Osteocyte (in vitro differentiated cells): ENCODE measurements around the gene UBAC2. TPM values are rescaled to one million over a fixed set of nuclear protein-coding genes. Genes with fewer than 3 reads are reported as not detected.

Source experiments
- DNase-seq: peaks from one replicate; pipeline ENCODE4 v3.0.0; 2021; ENCODE audit warnings: mixed read lengths; ENCODE audit not compliant: unreplicated experiment; ENCODE audit errors: extremely low spot score
- H3K27ac Mint-ChIP-seq: one replicate; pipeline ENCODE4 v1.8.0; 2021; ENCODE audit warnings: mild to moderate bottlenecking, mixed read lengths; ENCODE audit not compliant: unreplicated experiment
- H3K27me3 Mint-ChIP-seq: one replicate; pipeline ENCODE4 v1.8.0; 2021; ENCODE audit warnings: mixed read lengths; ENCODE audit not compliant: unreplicated experiment
- H3K36me3 Mint-ChIP-seq: one replicate; pipeline ENCODE4 v1.8.0; 2021; ENCODE audit warnings: mixed read lengths; ENCODE audit not compliant: unreplicated experiment
- H3K4me1 Mint-ChIP-seq: one replicate; pipeline ENCODE4 v1.8.0; 2021; ENCODE audit warnings: mixed read lengths; ENCODE audit not compliant: unreplicated experiment
- H3K4me3 Mint-ChIP-seq: one replicate; pipeline ENCODE4 v1.8.0; 2021; ENCODE audit warnings: mild to moderate bottlenecking, moderate library complexity, mixed read lengths; ENCODE audit not compliant: unreplicated experiment
- H3K9me3 Mint-ChIP-seq: one replicate; pipeline ENCODE4 v1.8.0; 2021; ENCODE audit warnings: mixed read lengths; ENCODE audit not compliant: unreplicated experiment
- total RNA-seq: library from RNA; stranded (reverse); gene quantifications from 2 replicates; pipeline ENCODE4 v1.2.1, GENCODE V29; 2021
- TF ChIP-seq, protein P1 (sequence below): fragments of 200-600 bp; sonication (generic); IDR thresholded peaks from 2 replicates; pipeline ENCODE4 v1.5.0; 2021; ENCODE audit warnings: antibody characterized with exemption, mild to moderate bottlenecking, moderate library complexity

UBAC2 gene
- total RNA-seq, 1 donor from 2014 or later: 64.0 TPM

DNA sequence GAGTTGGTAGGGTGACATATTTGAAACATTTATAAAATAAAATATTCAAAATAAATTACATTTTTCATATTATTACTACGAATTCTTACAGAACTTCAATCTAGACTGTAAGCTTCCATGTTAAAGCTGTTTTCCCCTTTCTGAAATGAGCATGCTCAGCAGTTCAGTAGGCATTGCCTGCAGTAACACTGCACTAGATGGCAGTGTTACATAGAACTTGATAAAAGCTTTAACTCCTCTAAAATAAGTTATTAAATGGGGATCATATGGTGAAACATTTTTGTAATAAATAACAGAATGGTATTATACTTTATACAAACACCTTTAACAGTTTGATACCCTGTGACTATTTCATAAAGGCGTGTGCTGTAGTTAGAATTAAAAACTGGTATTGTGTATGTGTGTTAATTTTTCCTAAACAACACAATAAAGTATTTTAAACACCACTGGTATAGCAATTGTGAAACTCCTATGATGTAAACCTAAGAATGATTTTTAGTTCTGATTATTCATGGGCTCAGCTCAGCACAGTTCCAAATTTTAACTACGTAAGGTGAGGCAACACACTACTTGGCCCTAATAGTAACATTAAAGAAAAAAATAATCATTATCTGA is 69.1 kb downstream of the UBAC2 start:
- no peaks in the 10 kb centered on the region for H3K27me3 Mint-ChIP-seq

DNA sequence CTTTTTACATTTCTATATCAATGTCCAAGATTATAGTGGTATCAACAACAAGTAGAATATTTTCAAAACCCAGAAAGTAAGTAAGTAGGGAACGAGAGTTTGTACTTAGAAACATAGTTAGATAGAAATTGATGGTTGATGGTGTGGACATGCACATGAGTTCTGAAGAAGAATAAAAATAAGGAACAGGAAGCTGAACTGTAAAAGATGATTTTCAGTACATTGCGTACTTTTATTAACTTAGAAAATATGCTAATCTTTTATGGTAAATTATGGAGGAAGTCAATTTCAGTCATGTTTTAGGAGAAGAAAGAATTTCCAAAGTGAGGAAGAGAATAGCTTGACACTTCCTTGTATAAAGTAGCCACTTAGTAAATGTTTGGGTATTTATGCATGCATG is 69.9 kb downstream of the UBAC2 start:
- TF ChIP-seq, protein P1, sequence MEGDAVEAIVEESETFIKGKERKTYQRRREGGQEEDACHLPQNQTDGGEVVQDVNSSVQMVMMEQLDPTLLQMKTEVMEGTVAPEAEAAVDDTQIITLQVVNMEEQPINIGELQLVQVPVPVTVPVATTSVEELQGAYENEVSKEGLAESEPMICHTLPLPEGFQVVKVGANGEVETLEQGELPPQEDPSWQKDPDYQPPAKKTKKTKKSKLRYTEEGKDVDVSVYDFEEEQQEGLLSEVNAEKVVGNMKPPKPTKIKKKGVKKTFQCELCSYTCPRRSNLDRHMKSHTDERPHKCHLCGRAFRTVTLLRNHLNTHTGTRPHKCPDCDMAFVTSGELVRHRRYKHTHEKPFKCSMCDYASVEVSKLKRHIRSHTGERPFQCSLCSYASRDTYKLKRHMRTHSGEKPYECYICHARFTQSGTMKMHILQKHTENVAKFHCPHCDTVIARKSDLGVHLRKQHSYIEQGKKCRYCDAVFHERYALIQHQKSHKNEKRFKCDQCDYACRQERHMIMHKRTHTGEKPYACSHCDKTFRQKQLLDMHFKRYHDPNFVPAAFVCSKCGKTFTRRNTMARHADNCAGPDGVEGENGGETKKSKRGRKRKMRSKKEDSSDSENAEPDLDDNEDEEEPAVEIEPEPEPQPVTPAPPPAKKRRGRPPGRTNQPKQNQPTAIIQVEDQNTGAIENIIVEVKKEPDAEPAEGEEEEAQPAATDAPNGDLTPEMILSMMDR: no peak
- Mint-ChIP-seq H3K4me3 (no peak overlapping the region), H3K9me3 (no peaks in the 10 kb centered on the region), H3K36me3 (peaks cover 3% of the 10 kb centered on the region), H3K27me3 (no peaks in the 10 kb centered on the region), H3K27ac (no peak overlapping the region), H3K4me1 (no peaks in the 10 kb centered on the region)
- DNase-seq: no peak

More for the DNA sequence above, 69.1 kb downstream of the UBAC2 start:
- no peak for DNase-seq
- H3K36me3 Mint-ChIP-seq: peaks cover 3% of the 10 kb centered on the region
- H3K4me1 Mint-ChIP-seq: no peaks in the 10 kb centered on the region
- no peak overlapping the region for H3K4me3 Mint-ChIP-seq
- H3K9me3 Mint-ChIP-seq: no peaks in the 10 kb centered on the region
- TF ChIP-seq, protein P1: peak; percentile 84
- H3K27ac Mint-ChIP-seq: no peak overlapping the region

DNA sequence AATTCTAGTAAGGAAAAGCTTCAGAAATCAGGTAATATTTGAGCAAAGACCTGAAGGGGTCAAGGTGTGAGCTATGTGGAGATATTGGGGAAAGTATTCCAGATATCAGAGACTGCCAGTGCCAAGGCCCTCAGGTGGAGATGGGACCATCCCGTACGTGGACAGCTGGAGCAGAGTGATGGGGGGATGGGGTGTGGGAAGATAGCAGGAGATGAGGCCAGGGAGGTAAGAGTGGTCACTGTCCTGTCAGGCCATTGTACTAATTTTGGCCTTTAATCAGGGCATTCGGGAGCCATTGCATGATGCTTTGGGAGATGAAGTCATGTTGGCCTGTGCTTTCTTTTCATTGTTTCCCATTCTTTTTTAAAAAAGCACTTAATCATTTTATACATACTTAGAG is 70.6 kb downstream of the UBAC2 start:
- H3K4me1 Mint-ChIP-seq: no peaks in the 10 kb centered on the region
- TF ChIP-seq, protein P1: no peak
- no peaks in the 10 kb centered on the region for H3K9me3 Mint-ChIP-seq
- no peak for DNase-seq
- no peaks in the 10 kb centered on the region for H3K27me3 Mint-ChIP-seq
- no peak overlapping the region for H3K4me3 Mint-ChIP-seq
- peaks cover 3% of the 10 kb centered on the region for H3K36me3 Mint-ChIP-seq
- H3K27ac Mint-ChIP-seq: no peak overlapping the region

DNA sequence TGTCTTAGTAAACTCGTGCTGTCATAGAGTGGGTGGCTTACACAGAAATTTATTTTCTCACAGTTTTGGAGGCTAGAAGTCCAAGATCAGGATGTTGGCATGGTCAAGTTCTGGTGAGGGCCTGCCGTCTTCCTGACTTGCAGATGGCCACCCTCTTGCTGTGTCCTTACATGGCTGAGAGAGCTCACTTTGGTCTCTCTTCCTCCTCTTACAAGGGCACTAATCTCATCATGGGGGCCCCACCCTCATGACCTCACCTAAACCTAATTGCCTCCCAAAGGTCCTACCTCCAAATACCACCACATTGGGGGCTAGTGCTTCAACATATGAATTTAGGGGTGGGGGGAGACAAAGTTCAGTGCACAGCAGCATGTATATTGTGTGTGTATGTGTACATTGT is 71.8 kb downstream of the UBAC2 start:
- TF ChIP-seq, protein P1: no peak
- Mint-ChIP-seq H3K4me1 (no peaks in the 10 kb centered on the region), H3K9me3 (no peaks in the 10 kb centered on the region), H3K36me3 (peaks cover 3% of the 10 kb centered on the region), H3K27ac (no peak overlapping the region), H3K4me3 (no peak overlapping the region), H3K27me3 (no peaks in the 10 kb centered on the region)
- DNase-seq: no peak

DNA sequence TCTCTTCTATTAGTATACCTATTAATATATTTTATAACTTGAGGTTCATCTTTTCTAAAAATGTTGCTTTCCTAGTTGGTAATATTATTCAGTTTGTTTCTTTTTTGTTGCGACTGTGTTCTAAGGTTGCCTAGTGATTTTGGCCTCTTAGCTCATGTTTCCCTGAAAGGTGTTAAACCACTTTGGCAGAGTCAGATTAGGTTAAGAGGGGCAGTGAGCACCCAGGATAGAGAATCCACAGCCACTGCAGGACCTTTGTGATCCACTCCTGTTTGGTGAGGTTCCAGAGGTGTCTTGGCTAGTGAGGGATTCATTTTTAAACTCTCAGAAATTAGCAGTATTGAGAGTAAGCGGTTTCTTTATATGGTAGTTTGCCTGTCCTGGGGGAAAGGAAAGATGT is 72.5 kb downstream of the UBAC2 start:
- Mint-ChIP-seq H3K36me3 (peaks cover 3% of the 10 kb centered on the region), H3K27me3 (no peaks in the 10 kb centered on the region), H3K4me1 (no peaks in the 10 kb centered on the region), H3K4me3 (no peak overlapping the region), H3K27ac (no peak overlapping the region), H3K9me3 (no peaks in the 10 kb centered on the region)
- no peak for DNase-seq
- TF ChIP-seq, protein P1: no peak
